ENCODE measurements around the gene HLA-DPB1.

Gene HLA-DPB1

DNA sequence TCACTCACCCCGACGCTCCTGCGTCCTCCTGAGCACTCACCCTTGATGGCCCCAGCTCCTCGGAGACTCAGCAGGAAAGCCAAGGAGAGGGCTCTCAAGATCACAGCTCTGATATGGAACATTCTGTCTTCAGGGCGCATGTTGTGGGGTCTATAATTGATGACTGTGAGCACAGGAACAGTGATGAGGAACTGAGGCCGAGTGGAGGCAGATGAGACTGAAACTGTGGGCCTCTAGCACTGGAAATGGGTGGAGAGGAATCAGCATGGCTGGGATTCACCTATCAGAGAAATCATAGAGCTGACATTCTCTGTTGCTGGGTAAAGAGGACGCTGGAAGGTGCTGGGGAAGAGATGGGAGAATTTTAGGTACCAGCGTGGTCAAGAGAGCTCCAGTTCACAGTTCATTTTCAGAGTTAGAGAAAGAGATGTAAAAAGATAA is 2.3 kb upstream of the HLA-DPB1 start, which contains the start of gene HLA-DPA1:
TSS of gene HLA-DPA1 (minus strand) at position 219 of the 441 bp plus-strand sequence.
- no peak for TF ChIP-seq CTCF (IDR thresholded peaks at IDR 0.05)
- no peak within 1 kb of the TSS for H3K4me3 Mint-ChIP-seq
- no peak within 1 kb of the TSS for H3K27ac Mint-ChIP-seq
- H3K4me1 Mint-ChIP-seq: peaks cover 15% of the 10 kb centered on the region
- DNase-seq: no peak
- H3K36me3 Mint-ChIP-seq (ENCODE audit: low read depth): no peaks in the 10 kb centered on the region
- no peaks in the 10 kb centered on the region for H3K9me3 Mint-ChIP-seq
- H3K27me3 Mint-ChIP-seq (ENCODE audit: low read depth, poor library complexity): peaks cover 39% of the 10 kb centered on the region

GRCh38 chr6:33075208-33075567 is 602 bp upstream of the HLA-DPB1 start:
- H3K27me3 Mint-ChIP-seq (ENCODE audit: low read depth, poor library complexity): peaks cover 51% of the 10 kb centered on the region

DNA sequence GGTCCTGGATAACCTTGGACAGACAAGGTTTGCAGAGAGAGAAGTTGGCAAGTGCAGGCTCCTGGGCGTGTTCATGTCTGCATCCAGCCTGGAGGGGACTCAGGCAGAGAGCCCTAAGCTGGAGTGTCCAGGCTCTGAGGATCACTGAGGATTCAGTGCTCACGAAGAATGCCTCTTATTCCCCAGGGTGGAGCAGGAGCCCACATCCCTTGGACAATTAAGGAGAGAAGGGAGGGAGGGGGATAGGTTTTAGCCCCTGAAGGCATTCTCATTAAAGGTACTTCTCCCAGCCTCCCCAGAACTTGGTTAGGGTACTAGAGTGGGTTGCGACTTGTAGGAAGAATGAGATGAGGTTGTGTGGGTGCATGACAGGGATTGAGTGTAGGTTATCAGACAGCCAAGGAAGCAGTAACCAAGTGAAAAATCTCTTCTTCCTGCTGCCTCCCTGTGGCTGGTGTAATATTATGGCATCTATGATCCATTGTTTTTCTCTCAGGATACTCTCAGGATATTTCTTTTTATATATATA is 680 bp downstream of the HLA-DPB1 start:
- Mint-ChIP-seq H3K36me3 (ENCODE audit: low read depth) (no peaks in the 10 kb centered on the region), H3K27me3 (ENCODE audit: low read depth, poor library complexity) (peaks cover 63% of the 10 kb centered on the region), H3K9me3 (no peaks in the 10 kb centered on the region), H3K4me3 (no peak overlapping the region), H3K4me1 (peaks cover 37% of the 10 kb centered on the region), H3K27ac (no peak overlapping the region)
- TF ChIP-seq CTCF (IDR thresholded peaks at IDR 0.05): no peak
- DNase-seq: no peak

More at GRCh38 chr6:33075208-33075567, 602 bp upstream of the HLA-DPB1 start:
- H3K4me3 Mint-ChIP-seq: no peak overlapping the region
- H3K36me3 Mint-ChIP-seq (ENCODE audit: low read depth): no peaks in the 10 kb centered on the region
- TF ChIP-seq CTCF (IDR thresholded peaks at IDR 0.05): no peak
- no peak for DNase-seq
- H3K27ac Mint-ChIP-seq: no peak overlapping the region
- H3K4me1 Mint-ChIP-seq: peaks cover 24% of the 10 kb centered on the region
- H3K9me3 Mint-ChIP-seq: no peaks in the 10 kb centered on the region

GRCh38 chr6:33077908-33078307 is 2.1 kb downstream of the HLA-DPB1 start:
- peaks cover 75% of the 10 kb centered on the region for H3K27me3 Mint-ChIP-seq (ENCODE audit: low read depth, poor library complexity)
- H3K4me1 Mint-ChIP-seq: peaks cover 45% of the 10 kb centered on the region
- no peak for TF ChIP-seq CTCF (IDR thresholded peaks at IDR 0.05)
- H3K36me3 Mint-ChIP-seq (ENCODE audit: low read depth): no peaks in the 10 kb centered on the region
- H3K4me3 Mint-ChIP-seq: no peak overlapping the region
- no peak overlapping the region for H3K27ac Mint-ChIP-seq
- H3K9me3 Mint-ChIP-seq: no peaks in the 10 kb centered on the region
- DNase-seq: no peak

DNA sequence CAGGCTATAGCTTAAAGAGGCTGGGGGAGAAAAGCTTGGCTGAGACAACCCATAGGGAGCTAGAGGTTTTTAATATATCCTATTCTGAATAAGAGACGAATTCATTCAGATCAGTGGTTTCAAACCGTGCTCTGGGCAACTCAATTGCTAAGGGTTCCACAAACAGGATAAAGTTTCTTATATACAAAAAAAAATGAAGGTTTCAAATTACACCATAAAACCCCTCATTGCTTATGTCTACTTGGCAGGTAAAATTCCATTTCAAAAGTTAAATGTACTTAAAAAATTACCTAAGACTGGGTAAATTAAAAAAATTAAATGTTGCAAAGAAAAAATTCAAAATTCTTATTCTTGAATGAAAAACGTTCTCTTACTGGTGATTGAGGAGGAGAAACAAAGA is 2.7 kb downstream of the HLA-DPB1 start:
- DNase-seq: no peak
- Mint-ChIP-seq H3K36me3 (ENCODE audit: low read depth) (no peaks in the 10 kb centered on the region), H3K27me3 (ENCODE audit: low read depth, poor library complexity) (peaks cover 74% of the 10 kb centered on the region), H3K4me3 (peak overlapping the region; percentile 27), H3K9me3 (no peaks in the 10 kb centered on the region), H3K27ac (no peak overlapping the region), H3K4me1 (peaks cover 43% of the 10 kb centered on the region)
- TF ChIP-seq CTCF (IDR thresholded peaks at IDR 0.05): no peak

- Mint-ChIP-seq H3K27me3 (ENCODE audit: low read depth, poor library complexity) (peaks cover 71% of the 10 kb centered on the region), H3K36me3 (ENCODE audit: low read depth) (no peaks in the 10 kb centered on the region), H3K9me3 (no peaks in the 10 kb centered on the region), H3K4me1 (peaks cover 39% of the 10 kb centered on the region), H3K4me3 (peak overlapping the region; percentile 92), H3K27ac (no peak overlapping the region)
- DNase-seq: no peak
- TF ChIP-seq CTCF (IDR thresholded peaks at IDR 0.05): no peak
These were observed 3.2 kb downstream of the HLA-DPB1 start for GRCh38 chr6:33078919-33079521.
